ENCODE measurements around the gene PHACTR1.

The PHACTR1 gene

GRCh38 chr6:12878741-12879140 lies 162.2 kb downstream of the PHACTR1 start:
- no peaks in the 10 kb centered on the region for H3K9me3 Mint-ChIP-seq
- H3K4me1 Mint-ChIP-seq (ENCODE audit: low read depth) = no peaks in the 10 kb centered on the region
- no peaks in the 10 kb centered on the region for H3K36me3 Mint-ChIP-seq (ENCODE audit: low read depth)
- H3K27me3 Mint-ChIP-seq = peaks cover 6% of the 10 kb centered on the region
- H3K4me3 Mint-ChIP-seq = no peak overlapping the region
- H3K27ac Mint-ChIP-seq = no peak overlapping the region

- H3K27ac Mint-ChIP-seq = no peak overlapping the region
- no peaks in the 10 kb centered on the region for H3K9me3 Mint-ChIP-seq
- H3K4me1 Mint-ChIP-seq (ENCODE audit: low read depth) = no peaks in the 10 kb centered on the region
- H3K4me3 Mint-ChIP-seq = no peak overlapping the region
- no peaks in the 10 kb centered on the region for H3K36me3 Mint-ChIP-seq (ENCODE audit: low read depth)
- H3K27me3 Mint-ChIP-seq = peaks cover 17% of the 10 kb centered on the region
Measured at GRCh38 chr6:12882761-12883290, 166.3 kb downstream of the PHACTR1 start.

GRCh38 chr6:12884983-12885382 lies 168.4 kb downstream of the PHACTR1 start:
- Mint-ChIP-seq H3K36me3 (ENCODE audit: low read depth) (no peaks in the 10 kb centered on the region), H3K27ac (no peak overlapping the region), H3K9me3 (no peaks in the 10 kb centered on the region), H3K4me1 (ENCODE audit: low read depth) (no peaks in the 10 kb centered on the region), H3K27me3 (peaks cover 17% of the 10 kb centered on the region), H3K4me3 (no peak overlapping the region)

GRCh38 chr6:12886961-12887775 lies 170.6 kb downstream of the PHACTR1 start:
- no peak overlapping the region for H3K4me3 Mint-ChIP-seq
- no peaks in the 10 kb centered on the region for H3K4me1 Mint-ChIP-seq (ENCODE audit: low read depth)

GRCh38 chr6:12890171-12890790 lies 173.7 kb downstream of the PHACTR1 start:
- Mint-ChIP-seq H3K27me3 (peaks cover 19% of the 10 kb centered on the region), H3K36me3 (ENCODE audit: low read depth) (no peaks in the 10 kb centered on the region), H3K27ac (no peak overlapping the region), H3K4me3 (no peak overlapping the region), H3K9me3 (peaks cover 12% of the 10 kb centered on the region), H3K4me1 (ENCODE audit: low read depth) (no peaks in the 10 kb centered on the region)

More at GRCh38 chr6:12886961-12887775, 170.6 kb downstream of the PHACTR1 start:
- Mint-ChIP-seq H3K9me3 (peaks cover 12% of the 10 kb centered on the region), H3K36me3 (ENCODE audit: low read depth) (no peaks in the 10 kb centered on the region), H3K27ac (no peak overlapping the region), H3K27me3 (peaks cover 17% of the 10 kb centered on the region)

GRCh38 chr6:12891595-12891994 lies 175.0 kb downstream of the PHACTR1 start:
- no peaks in the 10 kb centered on the region for H3K4me1 Mint-ChIP-seq (ENCODE audit: low read depth)
- peaks cover 16% of the 10 kb centered on the region for H3K27me3 Mint-ChIP-seq
- H3K4me3 Mint-ChIP-seq = no peak overlapping the region
- H3K9me3 Mint-ChIP-seq = peaks cover 12% of the 10 kb centered on the region
- H3K27ac Mint-ChIP-seq = no peak overlapping the region
- no peaks in the 10 kb centered on the region for H3K36me3 Mint-ChIP-seq (ENCODE audit: low read depth)

- Mint-ChIP-seq H3K4me1 (ENCODE audit: low read depth) (no peaks in the 10 kb centered on the region), H3K4me3 (no peak overlapping the region), H3K36me3 (ENCODE audit: low read depth) (no peaks in the 10 kb centered on the region), H3K27me3 (peaks cover 14% of the 10 kb centered on the region), H3K27ac (no peak overlapping the region), H3K9me3 (peaks cover 12% of the 10 kb centered on the region)
Measured at GRCh38 chr6:12892151-12892550, 175.6 kb downstream of the PHACTR1 start.

GRCh38 chr6:12893036-12893435 lies 176.5 kb downstream of the PHACTR1 start:
- Mint-ChIP-seq H3K9me3 (peaks cover 12% of the 10 kb centered on the region), H3K4me1 (ENCODE audit: low read depth) (no peaks in the 10 kb centered on the region), H3K27ac (no peak overlapping the region), H3K27me3 (peaks cover 14% of the 10 kb centered on the region), H3K4me3 (no peak overlapping the region), H3K36me3 (ENCODE audit: low read depth) (no peaks in the 10 kb centered on the region)

- Mint-ChIP-seq H3K9me3 (peaks cover 9% of the 10 kb centered on the region), H3K4me3 (no peak overlapping the region), H3K27me3 (peaks cover 18% of the 10 kb centered on the region), H3K36me3 (ENCODE audit: low read depth) (no peaks in the 10 kb centered on the region), H3K4me1 (ENCODE audit: low read depth) (no peaks in the 10 kb centered on the region), H3K27ac (no peak overlapping the region)
Measured at GRCh38 chr6:12895721-12896120, 179.2 kb downstream of the PHACTR1 start.

- Mint-ChIP-seq H3K36me3 (ENCODE audit: low read depth) (no peaks in the 10 kb centered on the region), H3K27me3 (peaks cover 21% of the 10 kb centered on the region), H3K27ac (no peak overlapping the region), H3K4me3 (no peak overlapping the region), H3K9me3 (peaks cover 4% of the 10 kb centered on the region), H3K4me1 (ENCODE audit: low read depth) (no peaks in the 10 kb centered on the region)
Measured at GRCh38 chr6:12896208-12896733, 179.7 kb downstream of the PHACTR1 start.

- no peaks in the 10 kb centered on the region for H3K36me3 Mint-ChIP-seq (ENCODE audit: low read depth)
- no peaks in the 10 kb centered on the region for H3K4me1 Mint-ChIP-seq (ENCODE audit: low read depth)
- no peak overlapping the region for H3K4me3 Mint-ChIP-seq
- H3K27ac Mint-ChIP-seq = no peak overlapping the region
- H3K9me3 Mint-ChIP-seq = no peaks in the 10 kb centered on the region
- peaks cover 18% of the 10 kb centered on the region for H3K27me3 Mint-ChIP-seq
Measured at GRCh38 chr6:12898603-12899002, 182.0 kb downstream of the PHACTR1 start.

GRCh38 chr6:12899046-12899833 lies 182.7 kb downstream of the PHACTR1 start:
- H3K27me3 Mint-ChIP-seq = peaks cover 18% of the 10 kb centered on the region
- no peaks in the 10 kb centered on the region for H3K4me1 Mint-ChIP-seq (ENCODE audit: low read depth)

GRCh38 chr6:12903246-12903645 lies 186.7 kb downstream of the PHACTR1 start:
- Mint-ChIP-seq H3K27me3 (peaks cover 17% of the 10 kb centered on the region), H3K4me3 (no peak overlapping the region), H3K36me3 (ENCODE audit: low read depth) (no peaks in the 10 kb centered on the region), H3K9me3 (no peaks in the 10 kb centered on the region), H3K27ac (no peak overlapping the region), H3K4me1 (ENCODE audit: low read depth) (no peaks in the 10 kb centered on the region)

More at GRCh38 chr6:12899046-12899833, 182.7 kb downstream of the PHACTR1 start:
- Mint-ChIP-seq H3K36me3 (ENCODE audit: low read depth) (no peaks in the 10 kb centered on the region), H3K4me3 (no peak overlapping the region), H3K27ac (no peak overlapping the region), H3K9me3 (no peaks in the 10 kb centered on the region)

GRCh38 chr6:12909833-12910232 lies 193.3 kb downstream of the PHACTR1 start:
- H3K27ac Mint-ChIP-seq = no peak overlapping the region
- no peaks in the 10 kb centered on the region for H3K4me1 Mint-ChIP-seq (ENCODE audit: low read depth)
- peaks cover 4% of the 10 kb centered on the region for H3K27me3 Mint-ChIP-seq
- no peaks in the 10 kb centered on the region for H3K36me3 Mint-ChIP-seq (ENCODE audit: low read depth)
- no peak overlapping the region for H3K4me3 Mint-ChIP-seq
- H3K9me3 Mint-ChIP-seq = no peaks in the 10 kb centered on the region
